Stimulated activated CD4-positive, alpha-beta T cell treated with anti-CD3 and anti-CD28 coated beads, Interleukin-1b, Interleukin-23, amount 100 ng/mL, for 24 hours (primary cell): ENCODE data around the gene MPPE1.

ENCODE experiments used
- DNase-seq, 4 experiments: peaks; one replicate each; pipeline ENCODE4 v3.0.0-alpha.2; 2020; ENCODE audit warnings: low read depth in 4 of 4, low spot score in 1 of 4

MPPE1 gene

GRCh38 chr18:11885278-11885947 lies 22.7 kb downstream of the MPPE1 start:
- DNase-seq, result no peak

- DNase-seq, result no peak
Observed at GRCh38 chr18:11884396-11885030, 23.6 kb downstream of the MPPE1 start.

- DNase-seq, result no peak
Observed at GRCh38 chr18:11883153-11883552, 25.0 kb downstream of the MPPE1 start.

- DNase-seq, result no peak
Observed at GRCh38 chr18:11882636-11883035, 25.5 kb downstream of the MPPE1 start.

- no peak for DNase-seq
Observed at GRCh38 chr18:11880586-11881304, 27.4 kb downstream of the MPPE1 start.

- DNase-seq, result no peak
Observed at GRCh38 chr18:11877497-11878135, 30.5 kb downstream of the MPPE1 start.

- no peak for DNase-seq
Observed at GRCh38 chr18:11874676-11875075, 33.4 kb downstream of the MPPE1 start.

GRCh38 chr18:11873670-11874340 lies 34.3 kb downstream of the MPPE1 start:
- DNase-seq, result no peak

GRCh38 chr18:11872479-11873136 lies 35.5 kb downstream of the MPPE1 start:
- DNase-seq, result no peak

GRCh38 chr18:11871501-11871900 lies 36.6 kb downstream of the MPPE1 start:
- DNase-seq, result no peak

- DNase-seq, result no peak
Observed at GRCh38 chr18:11868230-11868629, 39.9 kb downstream of the MPPE1 start.

GRCh38 chr18:11866764-11867163 lies 41.4 kb downstream of the MPPE1 start:
- DNase-seq, result no peak

- no peak for DNase-seq
Observed at GRCh38 chr18:11866329-11866728, 41.8 kb downstream of the MPPE1 start.

GRCh38 chr18:11865071-11865470 lies 43.0 kb downstream of the MPPE1 start:
- no peak for DNase-seq

- DNase-seq, result no peak
Observed at GRCh38 chr18:11864471-11864870, 43.6 kb downstream of the MPPE1 start.

- no peak for DNase-seq
Observed at GRCh38 chr18:11862468-11863137, 45.5 kb downstream of the MPPE1 start.

- DNase-seq, result no peak
Observed at GRCh38 chr18:11861583-11862288, 46.4 kb downstream of the MPPE1 start.

GRCh38 chr18:11860594-11861450 lies 47.3 kb downstream of the MPPE1 start:
- DNase-seq, result no peak
